Uterus (tissue), 4 donors: Measurements from ENCODE around the gene PMPCB. TPM values are rescaled to one million over a fixed set of nuclear protein-coding genes. Genes with fewer than 3 reads are reported as not detected.
A peak's percentile ranks its signal among the peaks of the same experiment; 100 is the strongest.
"Not testable (repeated sequence)": the region's sequence is repeated elsewhere in the genome, so short reads cannot be mapped to it uniquely, and the experiment has no call there.

Source experiments
- DNase-seq, 2 donors: peaks; one replicate each; pipeline ENCODE4 v3.0.0-alpha.2; 2019 to 2020
- H3K27ac ChIP-seq, 2 donors: fragments of 200-600 bp; sonication (generic); 1 replicate in 1 of 2; 2 replicates in 1 of 2; pipeline ENCODE4 v1.5.1; 2016 to 2018
- H3K27me3 ChIP-seq, 2 donors: fragments of 200-600 bp; sonication (generic); one replicate each; pipeline ENCODE4 v1.5.1; 2018 to 2019; ENCODE audit warnings: control low read depth in 1 of 2
- H3K36me3 ChIP-seq, 2 donors: fragments of 200-600 bp; sonication (generic); one replicate each; pipeline ENCODE4 v1.5.1; 2019; ENCODE audit warnings: control low read depth in 1 of 2
- H3K4me1 ChIP-seq, 2 donors: fragments of 200-600 bp; sonication (generic); one replicate each; pipeline ENCODE4 v1.5.1; 2018 to 2019; ENCODE audit warnings: control low read depth in 1 of 2
- H3K4me3 ChIP-seq, 2 donors: fragments of 200-600 bp; sonication (generic); 1 replicate in 1 of 2; 2 replicates in 1 of 2; pipeline ENCODE4 v1.5.1; 2018 to 2019; ENCODE audit warnings: mild to moderate bottlenecking in 1 of 2
- H3K9me3 ChIP-seq, 2 donors: fragments of 200-600 bp; sonication (generic); one replicate each; pipeline ENCODE4 v1.5.1; 2019; ENCODE audit warnings: control low read depth in 1 of 2
- CTCF ChIP-seq, 4 experiments: fragments of 200-600 bp in 2 of 4; fragments of 450-650 bp in 2 of 4; sonication (generic) in 2 of 4; IDR thresholded peaks; one replicate each; pipeline ENCODE4 v1.5.1; 2016 to 2019; ENCODE audit warnings: antibody characterized with exemption in 4 of 4, mild to moderate bottlenecking in 2 of 4, moderate library complexity in 1 of 4
- POLR2A ChIP-seq, 2 donors: fragments of 450-650 bp; IDR thresholded peaks; one replicate each; pipeline ENCODE4 v1.6.1; 2016; ENCODE audit warnings: antibody characterized with exemption in 2 of 2, mild to moderate bottlenecking in 1 of 2, moderate library complexity in 1 of 2
- intact Hi-C: fragments of 100-400 bp; cut with DNase I; formaldehyde crosslinking; loops from one replicate; pipeline ENCODE4 v1.15.1; 2023; ENCODE audit warnings: low total_unique reads
- total RNA-seq, 4 donors: library from RNA; depleted of rRNA in 3 of 4; stranded (reverse); fragments of >200 nt in 3 of 4; gene quantifications; one replicate each; pipeline versions ENCODE4 v1.1.0 to v1.2.4, GENCODE V29; 2014 to 2023
- donor health status: DM: yes; HTN: yes; CAD: no.

Gene PMPCB
- total RNA-seq, result 10 to 100 TPM; 29.2 to 85.7 (median 45.6) TPM

GRCh38 chr7:103296901-103297836 lies at the start of gene PMPCB:
PMPCB (plus strand) TSS chr7:103297435; CDS start chr7:103297460, 25 bp downstream.
- DNase-seq, result peak; percentile 96
- Histone ChIP-seq H3K27me3 (no peaks in the 10 kb centered on the region), H3K36me3 (no peaks in the 10 kb centered on the region), H3K9me3 (no peaks in the 10 kb centered on the region), H3K4me3 (peak within 1 kb of the TSS; percentile 74 to 80), H3K27ac (peak within 1 kb of the TSS; percentile 67 to 79), H3K4me1 (peaks cover 7% of the 10 kb centered on the region in 2 donors)
- TF ChIP-seq CTCF (IDR thresholded peaks at IDR 0.05) (peak; percentile 93 to 98 (median 95)), POLR2A (IDR thresholded peaks at IDR 0.05) (peak in 1 of 2 donors; percentile 36)
- intact Hi-C loops, result no loop called here

GRCh38 chr7:103253699-103254506 lies 43.3 kb upstream of the PMPCB start:
- H3K4me3 ChIP-seq, DNase-seq, H3K4me1 ChIP-seq, H3K27me3 ChIP-seq, H3K36me3 ChIP-seq, intact Hi-C loops, H3K27ac ChIP-seq, H3K9me3 ChIP-seq: not testable (repeated sequence)

GRCh38 chr7:103264054-103264453 lies 33.2 kb upstream of the PMPCB start:
- DNase-seq, H3K27ac ChIP-seq, H3K4me1 ChIP-seq, H3K9me3 ChIP-seq, H3K27me3 ChIP-seq, H3K36me3 ChIP-seq, intact Hi-C loops, H3K4me3 ChIP-seq: not testable (repeated sequence)

- H3K36me3 ChIP-seq, H3K4me1 ChIP-seq, DNase-seq, H3K9me3 ChIP-seq, H3K4me3 ChIP-seq, H3K27ac ChIP-seq, H3K27me3 ChIP-seq, intact Hi-C loops: not testable (repeated sequence)
Measured at GRCh38 chr7:103266229-103266628, 31.0 kb upstream of the PMPCB start.

GRCh38 chr7:103273374-103273773 lies 23.9 kb upstream of the PMPCB start:
- DNase-seq, H3K4me3 ChIP-seq, H3K27ac ChIP-seq, H3K4me1 ChIP-seq, H3K27me3 ChIP-seq, intact Hi-C loops, H3K36me3 ChIP-seq, H3K9me3 ChIP-seq: not testable (repeated sequence)

GRCh38 chr7:103274867-103275266 lies 22.4 kb upstream of the PMPCB start:
- H3K27ac ChIP-seq, intact Hi-C loops, H3K4me1 ChIP-seq, H3K36me3 ChIP-seq, H3K9me3 ChIP-seq, DNase-seq, H3K4me3 ChIP-seq, H3K27me3 ChIP-seq: not testable (repeated sequence)

- H3K27me3 ChIP-seq, H3K27ac ChIP-seq, DNase-seq, H3K4me1 ChIP-seq, H3K36me3 ChIP-seq, H3K4me3 ChIP-seq, H3K9me3 ChIP-seq, intact Hi-C loops: not testable (repeated sequence)
Measured at GRCh38 chr7:103278195-103278594, 19.0 kb upstream of the PMPCB start.

- intact Hi-C loops, H3K27me3 ChIP-seq, H3K4me1 ChIP-seq, H3K36me3 ChIP-seq, H3K9me3 ChIP-seq: not testable (repeated sequence)
- Histone ChIP-seq H3K4me3 (peak overlapping the region; percentile 43 to 50), H3K27ac (peak overlapping the region in 1 of 2 donors; percentile 73)
- DNase-seq, result peak in 1 of 2 donors; percentile 14
Measured at GRCh38 chr7:103279636-103279962, 17.6 kb upstream of the PMPCB start.

GRCh38 chr7:103279963-103280802 lies 17.1 kb upstream of the PMPCB start:
- H3K9me3 ChIP-seq, intact Hi-C loops, H3K36me3 ChIP-seq, H3K4me1 ChIP-seq, H3K27me3 ChIP-seq: not testable (repeated sequence)
- peak; percentile 73 to 76 for DNase-seq
- Histone ChIP-seq H3K27ac (peak overlapping the region; percentile 45 to 73), H3K4me3 (peak overlapping the region; percentile 43 to 50)

GRCh38 chr7:103280803-103281155 lies 16.5 kb upstream of the PMPCB start:
- Histone ChIP-seq H3K27ac (peak overlapping the region; percentile 45 to 73), H3K4me3 (peak overlapping the region; percentile 43 to 50)
- intact Hi-C loops, H3K9me3 ChIP-seq, H3K36me3 ChIP-seq, H3K4me1 ChIP-seq, H3K27me3 ChIP-seq: not testable (repeated sequence)
- peak; percentile 16 to 18 for DNase-seq
